ENCODE results near the gene PLXNA2. TPM values are rescaled to one million over a fixed set of nuclear protein-coding genes. Genes with fewer than 3 reads are reported as not detected.
A peak's percentile ranks its signal among the peaks of the same experiment; 100 is the strongest.

PLXNA2 gene
- total RNA-seq, 4 donors from 2014 or later = 12.2 to 45.7 (median 21.8) TPM

DNA sequence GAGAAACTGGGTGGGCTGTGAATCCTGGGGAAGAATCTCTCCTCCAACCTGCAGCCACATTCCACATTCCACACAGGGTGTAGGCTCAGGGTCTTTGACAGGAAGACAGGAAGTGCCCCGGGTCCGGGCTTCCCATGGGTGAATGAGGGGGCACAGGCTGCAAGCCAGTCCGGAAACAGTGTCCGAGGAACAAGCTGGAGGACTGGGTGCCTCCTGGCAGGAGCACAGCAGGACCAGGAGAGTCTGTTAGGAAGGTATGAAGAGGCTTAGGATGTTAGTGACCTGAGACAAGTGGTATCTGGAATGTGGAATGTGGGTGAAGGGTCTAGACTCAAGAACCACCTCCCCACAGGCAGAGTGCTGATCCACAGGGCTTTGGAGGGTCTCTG is 212.3 kb downstream of the PLXNA2 start:
- Histone ChIP-seq H3K4me1 (peaks cover 37 to 39% of the 10 kb centered on the region in 2 donors), H3K27me3 (no peaks in the 10 kb centered on the region), H3K9me3 (no peaks in the 10 kb centered on the region), H3K4me3 (replicated peaks in 1 of 3) (no peak overlapping the region), H3K27ac (peak overlapping the region; percentile 58 to 83 (median 77)), H3K36me3 (peaks cover 12 to 15% of the 10 kb centered on the region in 2 donors)
- intact Hi-C loops (cut with DNase I) = loop anchor here (2.0 kb wide), 1 partner anchor 27 kb away; no protein-coding TSS in a partner anchor
- DNase-seq = peak; percentile 77 to 81
- 21 to 24% methylated on average over 4 of the region's 4 CpGs for WGBS, 2 donors
- peak in 1 of 2 donors; percentile 20 for TF ChIP-seq POLR2A (IDR thresholded peaks at IDR 0.05)
- no peak for TF ChIP-seq CTCF (IDR thresholded peaks at IDR 0.05)

- no peak for DNase-seq
- Histone ChIP-seq H3K4me1 (peaks cover 37 to 39% of the 10 kb centered on the region in 2 donors), H3K27ac (peak overlapping the region in 2 of 3 donors; percentile 77 to 83), H3K9me3 (no peaks in the 10 kb centered on the region), H3K27me3 (no peaks in the 10 kb centered on the region), H3K36me3 (peaks cover 15 to 16% of the 10 kb centered on the region in 2 donors), H3K4me3 (replicated peaks in 1 of 3) (no peak overlapping the region)
- WGBS, 2 donors = 74 to 76% methylated on average over 8 to 10 of the region's 10 CpGs
- no peak for TF ChIP-seq CTCF (IDR thresholded peaks at IDR 0.05)
- intact Hi-C loops (cut with DNase I) = loop anchor here (2.0 kb wide), 1 partner anchor 27 kb away; no protein-coding TSS in a partner anchor
Observed at GRCh38 chr1:208031316-208031931, 212.8 kb downstream of the PLXNA2 start.

DNA sequence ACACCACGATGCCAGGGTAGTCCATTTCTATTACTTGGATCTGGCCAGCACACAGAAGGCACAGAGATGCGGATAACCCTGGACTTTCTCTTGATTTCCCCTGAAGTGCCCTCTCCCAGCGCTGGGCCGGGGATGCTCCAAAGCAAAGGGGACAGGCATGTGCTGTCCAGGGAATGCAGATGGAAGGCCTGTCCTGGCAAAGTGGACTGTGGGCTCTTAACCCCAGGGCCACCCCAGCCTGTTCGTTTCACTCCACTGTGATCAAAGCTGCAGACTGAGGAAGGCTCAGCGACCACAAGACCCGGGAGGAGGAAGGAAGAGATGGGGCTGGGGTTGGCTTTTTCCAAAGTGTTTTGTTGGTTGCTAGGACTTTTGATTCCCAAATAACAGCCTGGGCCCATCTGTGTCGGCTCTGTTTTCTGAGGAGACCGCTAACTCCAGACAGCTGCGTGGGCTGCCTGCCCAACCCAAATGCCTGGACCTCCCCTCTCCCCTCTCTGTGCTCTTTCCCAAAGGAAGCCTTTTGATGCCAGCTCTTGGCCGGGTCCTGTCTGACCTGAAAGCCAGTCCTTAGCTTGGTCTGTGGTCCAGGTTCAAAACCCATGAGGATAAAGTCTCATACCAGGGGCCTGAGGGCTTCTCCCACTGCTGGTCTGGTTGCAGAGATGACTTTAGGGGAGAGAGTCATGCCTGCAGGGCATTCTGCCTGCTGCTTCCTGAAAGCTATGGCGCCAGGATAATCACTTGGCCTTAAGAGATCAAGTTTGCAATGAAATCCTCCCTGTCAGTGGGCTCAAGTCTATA is 213.7 kb downstream of the PLXNA2 start:
- no peak overlapping the region for H3K4me3 ChIP-seq (replicated peaks in 1 of 3)
- H3K27me3 ChIP-seq = no peaks in the 10 kb centered on the region
- H3K9me3 ChIP-seq = no peaks in the 10 kb centered on the region
- intact Hi-C loops (cut with DNase I) = loop anchor here (2.0 kb wide), 1 partner anchor 28 kb away; no protein-coding TSS in a partner anchor
- peaks cover 15 to 16% of the 10 kb centered on the region in 2 donors for H3K36me3 ChIP-seq
- peak overlapping the region in 2 of 3 donors; percentile 37 to 48 for H3K27ac ChIP-seq
- DNase-seq = no peak
- H3K4me1 ChIP-seq = peaks cover 37 to 39% of the 10 kb centered on the region in 2 donors
- TF ChIP-seq CTCF (IDR thresholded peaks at IDR 0.05) (no peak), POLR2A (IDR thresholded peaks at IDR 0.05) (no peak)
- WGBS, 2 donors = 64 to 75% methylated on average over 7 to 12 of the region's 12 CpGs

DNA sequence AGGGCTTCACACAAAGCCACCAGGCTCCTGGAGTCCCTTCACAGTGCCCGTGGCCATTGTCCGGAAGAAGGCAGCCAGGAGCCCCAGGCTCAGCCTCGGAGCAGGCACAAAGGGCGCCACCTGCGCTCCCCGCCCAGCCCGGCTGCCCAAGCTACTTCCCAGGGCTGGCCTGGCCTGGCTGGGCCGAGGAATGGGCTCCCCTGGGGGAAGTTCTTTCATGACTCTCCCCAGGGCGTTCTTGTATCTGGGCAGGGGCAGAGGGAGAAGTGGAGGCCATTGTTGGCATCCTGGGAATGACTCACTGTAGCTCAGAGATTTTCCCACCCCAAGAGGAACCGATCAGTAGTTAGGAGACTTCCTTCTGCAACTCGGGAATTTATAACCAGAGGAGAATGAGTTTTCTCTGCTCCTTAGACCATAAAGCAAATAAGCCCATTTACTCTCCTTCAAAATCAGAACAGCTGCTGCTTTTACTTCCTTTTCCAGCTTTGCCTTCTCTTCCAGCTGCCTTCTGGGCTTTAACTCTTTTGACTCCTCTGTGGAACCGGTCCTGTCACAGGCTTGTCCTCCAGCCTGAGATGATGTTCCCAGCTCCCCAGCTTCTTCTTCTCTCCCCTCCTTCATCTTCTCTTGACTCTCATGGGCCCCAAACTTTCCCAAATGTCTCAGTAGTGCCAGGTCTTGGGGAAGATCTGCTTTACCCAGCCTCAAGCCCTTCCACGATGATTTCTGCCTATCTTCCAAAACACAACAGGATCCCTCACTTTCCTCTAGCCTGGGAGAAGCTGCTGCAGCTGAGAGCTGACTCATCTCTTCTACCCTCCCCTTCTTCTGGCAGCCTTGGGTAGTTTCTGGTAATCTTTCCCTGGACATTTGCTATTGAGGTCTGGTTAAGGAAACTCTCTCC is 214.6 kb downstream of the PLXNA2 start:
- 54 to 69% methylated on average over 5 to 12 of the region's 13 CpGs for WGBS, 2 donors
- no peak for DNase-seq
- Histone ChIP-seq H3K36me3 (peaks cover 15 to 16% of the 10 kb centered on the region in 2 donors), H3K4me1 (peaks cover 37 to 39% of the 10 kb centered on the region in 2 donors), H3K9me3 (no peaks in the 10 kb centered on the region), H3K4me3 (replicated peaks in 1 of 3) (no peak overlapping the region), H3K27me3 (no peaks in the 10 kb centered on the region), H3K27ac (peak overlapping the region in 2 of 3 donors; percentile 37 to 48)
- intact Hi-C loops (cut with DNase I) = loop anchor here (2.0 to 5.0 kb wide), 2 partner anchors 29 to 53 kb away; no protein-coding TSS in a partner anchor
- no peak for TF ChIP-seq POLR2A (IDR thresholded peaks at IDR 0.05)
- no peak for TF ChIP-seq CTCF (IDR thresholded peaks at IDR 0.05)
